Urothelium cell line (cell line): ENCODE data around the gene ORC1.
A peak's percentile ranks its signal among the peaks of the same experiment; 100 is the strongest.
"Not testable (repeated sequence)": the region's sequence is repeated elsewhere in the genome, so short reads cannot be mapped to it uniquely, and the experiment has no call there.

Source experiments
- DNase-seq: peaks from one replicate; pipeline ENCODE4 v3.0.0; 2011; ENCODE audit warnings: low spot score, mixed read lengths
- FAIRE-seq: peaks from 2 replicates; lab custom pipeline; 2011; peaks lifted over from hg19 to GRCh38; lab: Jason Lieb, UNC

ORC1 gene

GRCh38 chr1:52393174-52393573 is 11.0 kb downstream of the ORC1 start:
- DNase-seq (no peak), FAIRE-seq (no peak)

- DNase-seq (no peak), FAIRE-seq (no peak)
Observed at GRCh38 chr1:52386458-52386857, 17.8 kb downstream of the ORC1 start.

GRCh38 chr1:52385376-52385775 is 18.8 kb downstream of the ORC1 start:
- no peak for FAIRE-seq
- DNase-seq, result no peak

DNA sequence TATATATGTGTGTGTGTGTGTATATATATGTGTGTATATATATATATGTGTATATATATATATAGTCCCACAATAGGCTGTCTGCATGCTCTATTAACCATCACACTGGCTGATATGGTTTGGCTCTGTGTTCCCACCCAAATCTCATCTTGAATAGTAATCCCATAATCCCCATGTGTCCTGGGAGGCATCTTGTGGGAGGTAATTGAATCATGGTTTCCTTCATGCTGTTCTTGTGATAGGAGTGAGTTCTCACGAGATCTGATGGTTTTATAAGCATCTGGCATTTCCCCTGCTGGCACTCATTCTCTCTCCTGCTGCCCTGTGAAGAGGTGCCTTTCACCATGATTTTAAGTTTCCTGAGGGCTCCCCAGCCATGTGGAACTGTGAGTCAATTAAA is 34.4 kb downstream of the ORC1 start:
- DNase-seq, FAIRE-seq: not testable (repeated sequence)

DNA sequence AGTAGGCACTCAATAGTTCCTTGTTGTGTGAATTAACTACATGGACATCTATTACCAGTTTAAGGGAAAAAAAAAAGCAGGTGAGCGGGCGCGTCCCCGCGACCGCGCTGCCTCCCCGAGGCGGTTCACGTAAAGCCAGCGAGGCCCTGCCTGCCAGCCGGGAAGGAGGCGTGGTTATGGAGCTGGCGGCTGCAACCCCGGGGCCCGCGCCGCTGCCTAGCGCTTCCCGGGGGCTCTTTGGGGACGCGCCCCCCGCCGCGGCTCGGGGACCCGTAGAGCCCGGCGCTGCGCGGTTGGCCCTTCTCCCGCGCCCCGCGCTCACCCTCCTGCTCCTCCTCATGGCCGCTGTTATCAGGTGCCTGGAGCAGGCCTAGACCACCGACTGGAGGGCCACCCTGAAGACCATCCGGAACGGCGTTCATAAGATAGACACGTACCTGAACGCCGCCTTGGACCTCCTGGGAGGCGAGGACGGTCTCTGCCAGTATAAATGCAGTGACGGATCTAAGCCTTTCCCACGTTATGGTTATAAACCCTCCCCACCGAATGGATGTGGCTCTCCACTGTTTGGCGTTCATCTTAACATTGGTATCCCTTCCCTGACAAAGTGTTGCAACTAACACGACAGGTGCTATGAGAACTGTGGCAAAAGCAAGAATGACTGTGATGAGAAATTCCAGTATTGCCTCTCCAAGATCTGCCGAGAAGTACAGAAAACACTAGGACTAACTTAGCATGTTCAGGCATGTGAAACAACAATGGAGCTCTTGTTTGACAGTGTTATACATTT is 35.6 kb downstream of the ORC1 start:
- DNase-seq, result no peak
- no peak for FAIRE-seq

GRCh38 chr1:52367272-52367671 is 37.0 kb downstream of the ORC1 start:
- no peak for FAIRE-seq
- no peak for DNase-seq

GRCh38 chr1:52366517-52366827 is 37.8 kb downstream of the ORC1 start:
- DNase-seq (no peak), FAIRE-seq (no peak)

GRCh38 chr1:52365746-52366516 is 38.3 kb downstream of the ORC1 start, which contains the start of gene CC2D1B:
Gene CC2D1B (minus strand): TSS chr1:52366205. CDS start chr1:52364620, 1,585 bp downstream.
- FAIRE-seq (peak; percentile 94), DNase-seq (peak; percentile 100)

- FAIRE-seq, result no peak
- peak; percentile 72 for DNase-seq
Observed at GRCh38 chr1:52365071-52365745, 39.0 kb downstream of the ORC1 start.

- DNase-seq (no peak), FAIRE-seq (no peak)
Observed at GRCh38 chr1:52364235-52364839, 39.9 kb downstream of the ORC1 start.

GRCh38 chr1:52360595-52360968 is 43.6 kb downstream of the ORC1 start:
- FAIRE-seq (no peak), DNase-seq (no peak)

DNA sequence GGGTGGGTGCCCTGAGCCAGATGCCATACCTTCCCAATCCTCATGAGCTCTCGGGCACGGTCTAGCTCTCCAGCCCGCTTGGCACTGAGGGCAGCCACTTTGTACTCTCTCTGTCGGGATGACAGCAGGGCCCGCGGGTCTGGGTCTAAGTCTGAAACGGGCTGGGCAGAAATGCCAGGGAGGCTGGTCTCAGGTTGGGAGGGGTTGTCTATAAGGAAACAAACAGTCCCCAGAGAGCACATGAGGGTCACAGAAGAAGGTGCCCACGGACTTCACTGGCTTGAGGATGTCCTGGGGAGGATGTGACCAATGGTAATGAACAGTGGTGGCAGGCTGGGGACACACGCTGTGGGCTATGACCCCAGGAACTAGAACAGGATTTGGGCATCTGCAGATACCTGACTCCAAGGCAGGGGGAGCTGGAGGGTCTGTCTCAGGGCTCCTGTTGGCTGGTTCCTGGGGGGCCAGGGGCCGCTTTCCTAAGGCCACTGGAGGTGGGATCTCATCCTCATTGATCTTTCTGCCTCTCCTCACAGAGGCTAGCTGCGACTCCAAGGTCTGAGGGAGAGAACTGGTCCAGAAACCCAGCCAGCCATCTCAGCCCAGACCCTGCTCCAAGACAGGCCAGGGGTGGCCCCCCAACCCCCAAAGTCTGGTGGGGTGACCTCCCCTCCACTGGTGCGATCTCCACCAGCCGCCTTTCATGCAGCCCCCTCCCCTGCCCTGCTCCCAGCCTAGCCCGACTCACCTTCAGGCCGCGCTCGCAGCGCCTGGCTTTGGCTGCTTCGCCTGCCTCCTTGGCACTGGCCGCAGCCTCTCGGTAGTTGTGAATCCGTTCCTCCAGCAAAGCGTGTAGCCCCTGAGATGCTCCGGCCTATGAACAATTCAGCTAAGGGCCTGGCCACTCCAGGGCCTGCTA is 44.3 kb downstream of the ORC1 start:
- DNase-seq (no peak), FAIRE-seq (no peak)

- no peak for FAIRE-seq
Observed at GRCh38 chr1:52358851-52359497, 45.2 kb downstream of the ORC1 start.

DNA sequence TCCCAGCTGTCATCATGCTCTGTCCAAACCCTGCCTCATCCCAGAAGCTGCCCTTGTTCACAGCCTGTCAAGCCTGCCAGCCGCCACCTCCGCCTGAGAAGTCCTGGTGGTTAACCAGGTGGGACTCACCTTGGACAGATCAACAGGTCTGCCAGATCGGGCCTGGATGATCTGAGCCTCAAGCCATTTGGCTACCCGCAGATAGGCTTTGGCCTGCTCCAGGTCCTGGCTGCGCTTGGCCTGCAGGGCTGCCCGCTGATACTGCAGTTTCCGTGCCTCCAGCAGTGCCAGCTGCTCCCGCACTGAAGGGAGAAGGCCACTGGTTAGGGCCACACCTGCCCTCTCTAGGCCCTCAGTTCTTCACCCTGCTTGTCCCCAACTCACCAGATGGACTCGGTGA is 46.8 kb downstream of the ORC1 start:
- no peak for FAIRE-seq
- no peak for DNase-seq

More at GRCh38 chr1:52358851-52359497, 45.2 kb downstream of the ORC1 start:
- DNase-seq, result no peak

- FAIRE-seq, result no peak
- no peak for DNase-seq
Observed at GRCh38 chr1:52356818-52357355, 47.3 kb downstream of the ORC1 start.

DNA sequence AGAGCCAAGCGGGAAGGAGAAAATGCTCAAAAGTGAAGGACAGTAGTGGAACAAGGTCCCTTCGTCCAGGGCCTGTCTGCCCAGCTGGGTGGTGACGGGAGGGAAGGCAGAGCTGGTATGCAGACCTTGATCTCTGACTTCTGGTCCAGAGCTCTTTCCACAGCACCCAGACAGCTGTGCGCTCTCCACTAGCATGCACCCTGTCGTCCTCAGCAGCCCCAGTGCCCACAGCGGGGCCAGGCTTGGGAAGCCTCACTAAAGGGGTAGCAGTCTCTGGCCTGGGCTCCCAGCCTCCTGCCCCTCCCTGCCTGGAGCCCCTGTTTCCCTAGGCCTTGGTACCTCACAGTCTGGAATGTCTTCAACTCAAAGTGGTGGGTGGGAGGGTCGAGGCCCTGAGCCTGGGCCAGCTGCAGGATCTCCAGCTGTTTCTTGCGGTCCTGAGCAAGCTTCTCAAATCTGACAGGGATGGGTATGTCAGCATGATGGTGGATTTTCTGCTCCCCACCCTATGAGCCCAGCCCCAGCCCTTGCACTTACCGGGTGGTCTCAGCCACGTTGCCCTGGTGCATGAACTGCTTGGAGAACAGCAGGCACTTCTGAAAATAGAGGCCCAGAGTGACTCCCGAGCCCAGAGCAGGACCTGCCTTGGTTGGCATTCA is 48.2 kb downstream of the ORC1 start:
- FAIRE-seq (no peak), DNase-seq (no peak)

DNA sequence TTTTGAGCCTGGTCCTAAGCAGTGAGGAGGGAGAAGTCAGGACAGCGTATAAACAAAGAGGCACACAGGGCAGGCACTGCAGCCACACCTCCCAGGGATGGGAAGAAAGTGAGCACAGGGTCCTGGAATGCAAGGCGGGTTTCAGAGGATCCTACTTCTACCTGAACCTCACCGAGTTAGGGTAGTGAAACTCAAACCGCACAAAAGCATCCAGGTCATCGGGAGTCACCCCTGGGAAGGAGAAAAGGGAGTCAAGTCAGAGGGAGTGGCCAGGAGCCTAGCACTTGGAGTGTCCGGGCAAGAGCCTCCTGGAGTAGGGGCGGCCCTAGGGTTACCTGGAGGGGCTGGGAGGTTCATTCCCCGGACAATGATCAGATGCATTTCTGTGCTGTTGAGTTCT is 48.8 kb downstream of the ORC1 start:
- FAIRE-seq, result no peak
- DNase-seq, result no peak

DNA sequence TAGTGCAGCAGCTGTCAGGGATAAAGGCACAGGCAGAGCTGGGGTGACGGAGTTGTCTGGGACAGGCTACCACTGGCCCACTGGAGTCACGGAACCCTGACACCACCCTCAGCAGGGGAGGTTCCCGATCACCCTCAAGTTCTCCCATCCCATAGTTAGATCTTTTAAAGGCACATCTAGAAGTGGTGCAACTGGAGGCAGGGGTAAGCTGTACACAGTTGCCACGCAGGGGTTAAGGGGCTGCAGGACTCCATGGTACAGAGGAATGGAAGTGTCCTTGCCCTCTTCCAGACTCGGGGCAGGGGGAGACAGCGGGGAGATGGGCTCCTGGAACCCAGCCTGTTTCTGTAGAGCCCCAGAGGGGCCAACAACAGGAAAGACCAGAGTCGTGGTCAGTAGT is 51.5 kb downstream of the ORC1 start:
- FAIRE-seq, result no peak
- DNase-seq, result no peak

DNA sequence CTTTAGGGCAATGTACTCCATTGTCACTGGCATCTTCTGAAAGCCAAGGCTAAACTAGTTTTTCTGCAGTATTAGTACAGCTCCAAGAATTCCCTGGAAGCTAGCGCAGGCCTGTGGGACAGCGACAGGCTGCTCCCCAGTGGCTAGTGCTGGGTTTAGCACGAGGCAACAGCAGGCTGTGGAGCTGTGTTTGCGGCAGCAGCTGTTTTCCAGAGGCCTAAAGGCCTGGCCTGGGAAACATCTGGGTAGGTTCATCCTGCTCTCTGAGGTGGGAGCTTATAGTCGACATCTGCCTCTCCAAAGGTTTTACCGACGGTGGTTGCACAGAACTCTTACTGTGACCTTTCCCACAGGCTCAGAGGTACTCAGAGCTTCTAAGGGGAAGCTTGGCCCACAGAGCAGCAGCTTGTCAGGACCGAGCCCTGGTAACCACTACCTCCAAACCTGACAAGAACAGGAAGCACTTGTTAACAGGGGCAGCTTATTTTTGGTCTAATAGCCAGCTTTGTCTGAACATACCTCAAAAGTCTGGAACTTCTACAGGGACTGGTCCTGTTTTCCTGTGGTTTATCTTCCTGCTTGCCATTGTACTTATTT is 55.4 kb downstream of the ORC1 start:
- FAIRE-seq (no peak), DNase-seq (no peak)
